Left hindlimb (tissue), 1 donor: Measurements from ENCODE around the gene CAPZA2.
A peak's percentile ranks its signal among the peaks of the same experiment; 100 is the strongest.
"Not testable (repeated sequence)": the region's sequence is repeated elsewhere in the genome, so short reads cannot be mapped to it uniquely, and the experiment has no call there.

Experiments used
- DNase-seq: peaks from one replicate; pipeline ENCODE4 v3.0.0-alpha.2; 2018

The CAPZA2 gene

GRCh38 chr7:116862234-116862950 is at the start of gene CAPZA2:
Gene CAPZA2 (plus strand): TSS chr7:116862587. CDS start chr7:116862612, 25 bp downstream.
- DNase-seq: peak; percentile 95

- DNase-seq: no peak
Measured at GRCh38 chr7:116812860-116813259, 49.5 kb upstream of the CAPZA2 start.

- DNase-seq: not testable (repeated sequence)
Measured at GRCh38 chr7:116813371-116813770, 49.0 kb upstream of the CAPZA2 start.

GRCh38 chr7:116815041-116815440 is 47.3 kb upstream of the CAPZA2 start:
- no peak for DNase-seq

GRCh38 chr7:116820149-116820548 is 42.2 kb upstream of the CAPZA2 start:
- DNase-seq: no peak

GRCh38 chr7:116821647-116822046 is 40.7 kb upstream of the CAPZA2 start:
- DNase-seq: not testable (repeated sequence)

GRCh38 chr7:116824449-116824848 is 37.9 kb upstream of the CAPZA2 start:
- DNase-seq: no peak

GRCh38 chr7:116828281-116828680 is 34.1 kb upstream of the CAPZA2 start:
- no peak for DNase-seq

- no peak for DNase-seq
Measured at GRCh38 chr7:116829041-116829440, 33.3 kb upstream of the CAPZA2 start.

GRCh38 chr7:116829493-116829892 is 32.9 kb upstream of the CAPZA2 start:
- DNase-seq: no peak

GRCh38 chr7:116832692-116833091 is 29.7 kb upstream of the CAPZA2 start:
- DNase-seq: no peak

- DNase-seq: no peak
Measured at GRCh38 chr7:116834815-116835504, 27.4 kb upstream of the CAPZA2 start.

- DNase-seq: no peak
Measured at GRCh38 chr7:116836048-116836447, 26.3 kb upstream of the CAPZA2 start.

GRCh38 chr7:116836911-116837310 is 25.5 kb upstream of the CAPZA2 start:
- no peak for DNase-seq

GRCh38 chr7:116837586-116837985 is 24.8 kb upstream of the CAPZA2 start:
- DNase-seq: no peak

- no peak for DNase-seq
Measured at GRCh38 chr7:116840256-116840655, 22.1 kb upstream of the CAPZA2 start.

- no peak for DNase-seq
Measured at GRCh38 chr7:116842371-116842770, 20.0 kb upstream of the CAPZA2 start.

- DNase-seq: no peak
Measured at GRCh38 chr7:116843378-116843777, 19.0 kb upstream of the CAPZA2 start.

GRCh38 chr7:116851175-116851574 is 11.2 kb upstream of the CAPZA2 start:
- no peak for DNase-seq

GRCh38 chr7:116851671-116852070 is 10.7 kb upstream of the CAPZA2 start:
- DNase-seq: no peak

GRCh38 chr7:116854132-116854531 is 8.3 kb upstream of the CAPZA2 start:
- DNase-seq: no peak

- DNase-seq: no peak
Measured at GRCh38 chr7:116857052-116857451, 5.3 kb upstream of the CAPZA2 start.

- no peak for DNase-seq
Measured at GRCh38 chr7:116859323-116859722, 3.1 kb upstream of the CAPZA2 start.

GRCh38 chr7:116861717-116862116 is 670 bp upstream of the CAPZA2 start:
- no peak for DNase-seq
